ENCODE data around the gene RNF169. TPM values are rescaled to one million over a fixed set of nuclear protein-coding genes. Genes with fewer than 3 reads are reported as not detected.

RNF169 gene
- total and polyA plus RNA-seq, 2 experiments from 2014 or later, result 0.78 to 16.5 TPM

DNA sequence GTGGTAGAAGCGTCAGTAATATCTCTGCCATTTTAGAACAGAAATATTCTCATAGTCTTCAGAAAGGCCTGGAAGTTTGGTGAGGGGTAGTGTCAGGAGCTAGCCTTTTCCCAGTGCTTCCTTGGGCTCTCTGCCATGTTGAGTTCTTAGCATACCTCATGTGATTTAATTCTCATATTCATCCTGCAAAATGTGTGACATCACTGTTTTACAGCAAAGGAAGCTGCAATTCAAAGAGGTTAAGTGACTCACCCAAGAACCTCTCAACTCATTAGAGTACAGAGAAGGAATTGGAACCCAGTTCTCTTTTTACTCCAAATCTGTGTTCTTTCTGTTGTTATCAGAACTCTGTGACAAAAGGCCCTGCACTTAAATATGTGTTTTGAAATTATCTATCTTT, 72.1 kb downstream of the RNF169 start (continued):
- TF ChIP-seq, protein P1, sequence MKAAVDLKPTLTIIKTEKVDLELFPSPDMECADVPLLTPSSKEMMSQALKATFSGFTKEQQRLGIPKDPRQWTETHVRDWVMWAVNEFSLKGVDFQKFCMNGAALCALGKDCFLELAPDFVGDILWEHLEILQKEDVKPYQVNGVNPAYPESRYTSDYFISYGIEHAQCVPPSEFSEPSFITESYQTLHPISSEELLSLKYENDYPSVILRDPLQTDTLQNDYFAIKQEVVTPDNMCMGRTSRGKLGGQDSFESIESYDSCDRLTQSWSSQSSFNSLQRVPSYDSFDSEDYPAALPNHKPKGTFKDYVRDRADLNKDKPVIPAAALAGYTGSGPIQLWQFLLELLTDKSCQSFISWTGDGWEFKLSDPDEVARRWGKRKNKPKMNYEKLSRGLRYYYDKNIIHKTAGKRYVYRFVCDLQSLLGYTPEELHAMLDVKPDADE (IDR thresholded peaks at IDR 0.05), result no peak
- TF ChIP-seq EZH2phosphoT487 (IDR thresholded peaks at IDR 0.05; ENCODE audit: unreplicated experiment) (no peak), JUNB (IDR thresholded peaks at IDR 0.05; ENCODE audit: unreplicated experiment) (no peak), EZH2 (IDR thresholded peaks at IDR 0.05; ENCODE audit: low read depth, unreplicated experiment) (no peak)

DNA sequence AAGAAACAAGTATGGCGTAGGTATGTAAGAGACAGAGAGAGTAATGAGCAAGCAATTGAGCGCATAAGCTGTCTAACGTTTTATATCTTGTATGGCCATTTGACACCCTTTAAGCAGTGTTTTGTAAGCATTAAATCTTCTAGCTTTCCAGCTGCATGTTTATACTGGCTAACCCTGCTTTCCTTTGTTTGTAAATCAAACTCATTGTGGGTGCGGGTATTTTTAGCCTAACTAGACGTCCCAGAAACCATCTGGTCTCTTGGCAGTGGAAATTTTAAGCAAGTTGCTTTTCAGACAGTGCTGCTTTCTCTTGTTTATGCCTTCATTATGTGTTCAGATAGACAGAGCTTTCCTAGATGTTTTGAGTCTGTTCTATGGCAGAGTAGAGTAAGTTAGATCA, 73.5 kb downstream of the RNF169 start:
- Histone ChIP-seq H3K27ac (ENCODE audit: low read depth) (0 out of 2 replicates have a peak overlapping the region, but pooled peaks have one; percentile 39), H2AFZ (no peak overlapping the region), H3K79me2 (replicated peaks; ENCODE audit: insufficient read depth) (no peaks in the 10 kb centered on the region), H3F3A (replicated peaks; ENCODE audit: low read depth) (no peaks in the 10 kb centered on the region), H3K4me2 (no peak overlapping the region), H3K4me1 (ENCODE audit: insufficient read depth) (no peaks in the 10 kb centered on the region), H3K4me3 (no peak overlapping the region), H3K9me2 (ENCODE audit: insufficient read depth) (no peaks in the 10 kb centered on the region), H3K27me3 (ENCODE audit: insufficient read depth) (no peaks in the 10 kb centered on the region), H4K20me1 (replicated peaks; ENCODE audit: insufficient read depth) (peaks cover 3% of the 10 kb centered on the region; the same call in 1 of the 2 replicates), H3K36me3 (ENCODE audit: insufficient read depth) (peaks cover 31% of the 10 kb centered on the region)
- Mint-ChIP-seq H3K27me3 (ENCODE audit: insufficient read depth, low read depth, poor library complexity) (no peaks in the 10 kb centered on the region), H3K27ac (no peak overlapping the region), H3K4me1 (no peaks in the 10 kb centered on the region), H3K9me3 (peaks cover 32% of the 10 kb centered on the region), H3K4me3 (no peak overlapping the region), H3K36me3 (ENCODE audit: low read depth) (peaks cover 40% of the 10 kb centered on the region)
- DNase-seq (ENCODE audit: low spot score) (no peak), ATAC-seq (no peak)
- TF ChIP-seq, protein P1 (IDR thresholded peaks at IDR 0.05), result no peak
- TF ChIP-seq, protein P2, sequence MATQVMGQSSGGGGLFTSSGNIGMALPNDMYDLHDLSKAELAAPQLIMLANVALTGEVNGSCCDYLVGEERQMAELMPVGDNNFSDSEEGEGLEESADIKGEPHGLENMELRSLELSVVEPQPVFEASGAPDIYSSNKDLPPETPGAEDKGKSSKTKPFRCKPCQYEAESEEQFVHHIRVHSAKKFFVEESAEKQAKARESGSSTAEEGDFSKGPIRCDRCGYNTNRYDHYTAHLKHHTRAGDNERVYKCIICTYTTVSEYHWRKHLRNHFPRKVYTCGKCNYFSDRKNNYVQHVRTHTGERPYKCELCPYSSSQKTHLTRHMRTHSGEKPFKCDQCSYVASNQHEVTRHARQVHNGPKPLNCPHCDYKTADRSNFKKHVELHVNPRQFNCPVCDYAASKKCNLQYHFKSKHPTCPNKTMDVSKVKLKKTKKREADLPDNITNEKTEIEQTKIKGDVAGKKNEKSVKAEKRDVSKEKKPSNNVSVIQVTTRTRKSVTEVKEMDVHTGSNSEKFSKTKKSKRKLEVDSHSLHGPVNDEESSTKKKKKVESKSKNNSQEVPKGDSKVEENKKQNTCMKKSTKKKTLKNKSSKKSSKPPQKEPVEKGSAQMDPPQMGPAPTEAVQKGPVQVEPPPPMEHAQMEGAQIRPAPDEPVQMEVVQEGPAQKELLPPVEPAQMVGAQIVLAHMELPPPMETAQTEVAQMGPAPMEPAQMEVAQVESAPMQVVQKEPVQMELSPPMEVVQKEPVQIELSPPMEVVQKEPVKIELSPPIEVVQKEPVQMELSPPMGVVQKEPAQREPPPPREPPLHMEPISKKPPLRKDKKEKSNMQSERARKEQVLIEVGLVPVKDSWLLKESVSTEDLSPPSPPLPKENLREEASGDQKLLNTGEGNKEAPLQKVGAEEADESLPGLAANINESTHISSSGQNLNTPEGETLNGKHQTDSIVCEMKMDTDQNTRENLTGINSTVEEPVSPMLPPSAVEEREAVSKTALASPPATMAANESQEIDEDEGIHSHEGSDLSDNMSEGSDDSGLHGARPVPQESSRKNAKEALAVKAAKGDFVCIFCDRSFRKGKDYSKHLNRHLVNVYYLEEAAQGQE (IDR thresholded peaks at IDR 0.05; ENCODE audit: unreplicated experiment), result no peak
- TF ChIP-seq EZH2phosphoT487 (IDR thresholded peaks at IDR 0.05; ENCODE audit: unreplicated experiment) (no peak), NANOG (IDR thresholded peaks at IDR 0.05; ENCODE audit: borderline replicate concordance) (no peak), JUNB (IDR thresholded peaks at IDR 0.05; ENCODE audit: unreplicated experiment) (no peak), POLR2AphosphoS5 (IDR thresholded peaks at IDR 0.05; ENCODE audit: low read depth) (no peak), CREB1 (CRISPR knock-in tag; IDR thresholded peaks at IDR 0.05; ENCODE audit: low read depth) (no peak), ZNF114 (CRISPR knock-in tag; IDR thresholded peaks at IDR 0.05) (no peak), ZNF331 (CRISPR knock-in tag; IDR thresholded peaks at IDR 0.05; ENCODE audit: low read depth) (no peak)
- TF ChIP-seq, protein P3, sequence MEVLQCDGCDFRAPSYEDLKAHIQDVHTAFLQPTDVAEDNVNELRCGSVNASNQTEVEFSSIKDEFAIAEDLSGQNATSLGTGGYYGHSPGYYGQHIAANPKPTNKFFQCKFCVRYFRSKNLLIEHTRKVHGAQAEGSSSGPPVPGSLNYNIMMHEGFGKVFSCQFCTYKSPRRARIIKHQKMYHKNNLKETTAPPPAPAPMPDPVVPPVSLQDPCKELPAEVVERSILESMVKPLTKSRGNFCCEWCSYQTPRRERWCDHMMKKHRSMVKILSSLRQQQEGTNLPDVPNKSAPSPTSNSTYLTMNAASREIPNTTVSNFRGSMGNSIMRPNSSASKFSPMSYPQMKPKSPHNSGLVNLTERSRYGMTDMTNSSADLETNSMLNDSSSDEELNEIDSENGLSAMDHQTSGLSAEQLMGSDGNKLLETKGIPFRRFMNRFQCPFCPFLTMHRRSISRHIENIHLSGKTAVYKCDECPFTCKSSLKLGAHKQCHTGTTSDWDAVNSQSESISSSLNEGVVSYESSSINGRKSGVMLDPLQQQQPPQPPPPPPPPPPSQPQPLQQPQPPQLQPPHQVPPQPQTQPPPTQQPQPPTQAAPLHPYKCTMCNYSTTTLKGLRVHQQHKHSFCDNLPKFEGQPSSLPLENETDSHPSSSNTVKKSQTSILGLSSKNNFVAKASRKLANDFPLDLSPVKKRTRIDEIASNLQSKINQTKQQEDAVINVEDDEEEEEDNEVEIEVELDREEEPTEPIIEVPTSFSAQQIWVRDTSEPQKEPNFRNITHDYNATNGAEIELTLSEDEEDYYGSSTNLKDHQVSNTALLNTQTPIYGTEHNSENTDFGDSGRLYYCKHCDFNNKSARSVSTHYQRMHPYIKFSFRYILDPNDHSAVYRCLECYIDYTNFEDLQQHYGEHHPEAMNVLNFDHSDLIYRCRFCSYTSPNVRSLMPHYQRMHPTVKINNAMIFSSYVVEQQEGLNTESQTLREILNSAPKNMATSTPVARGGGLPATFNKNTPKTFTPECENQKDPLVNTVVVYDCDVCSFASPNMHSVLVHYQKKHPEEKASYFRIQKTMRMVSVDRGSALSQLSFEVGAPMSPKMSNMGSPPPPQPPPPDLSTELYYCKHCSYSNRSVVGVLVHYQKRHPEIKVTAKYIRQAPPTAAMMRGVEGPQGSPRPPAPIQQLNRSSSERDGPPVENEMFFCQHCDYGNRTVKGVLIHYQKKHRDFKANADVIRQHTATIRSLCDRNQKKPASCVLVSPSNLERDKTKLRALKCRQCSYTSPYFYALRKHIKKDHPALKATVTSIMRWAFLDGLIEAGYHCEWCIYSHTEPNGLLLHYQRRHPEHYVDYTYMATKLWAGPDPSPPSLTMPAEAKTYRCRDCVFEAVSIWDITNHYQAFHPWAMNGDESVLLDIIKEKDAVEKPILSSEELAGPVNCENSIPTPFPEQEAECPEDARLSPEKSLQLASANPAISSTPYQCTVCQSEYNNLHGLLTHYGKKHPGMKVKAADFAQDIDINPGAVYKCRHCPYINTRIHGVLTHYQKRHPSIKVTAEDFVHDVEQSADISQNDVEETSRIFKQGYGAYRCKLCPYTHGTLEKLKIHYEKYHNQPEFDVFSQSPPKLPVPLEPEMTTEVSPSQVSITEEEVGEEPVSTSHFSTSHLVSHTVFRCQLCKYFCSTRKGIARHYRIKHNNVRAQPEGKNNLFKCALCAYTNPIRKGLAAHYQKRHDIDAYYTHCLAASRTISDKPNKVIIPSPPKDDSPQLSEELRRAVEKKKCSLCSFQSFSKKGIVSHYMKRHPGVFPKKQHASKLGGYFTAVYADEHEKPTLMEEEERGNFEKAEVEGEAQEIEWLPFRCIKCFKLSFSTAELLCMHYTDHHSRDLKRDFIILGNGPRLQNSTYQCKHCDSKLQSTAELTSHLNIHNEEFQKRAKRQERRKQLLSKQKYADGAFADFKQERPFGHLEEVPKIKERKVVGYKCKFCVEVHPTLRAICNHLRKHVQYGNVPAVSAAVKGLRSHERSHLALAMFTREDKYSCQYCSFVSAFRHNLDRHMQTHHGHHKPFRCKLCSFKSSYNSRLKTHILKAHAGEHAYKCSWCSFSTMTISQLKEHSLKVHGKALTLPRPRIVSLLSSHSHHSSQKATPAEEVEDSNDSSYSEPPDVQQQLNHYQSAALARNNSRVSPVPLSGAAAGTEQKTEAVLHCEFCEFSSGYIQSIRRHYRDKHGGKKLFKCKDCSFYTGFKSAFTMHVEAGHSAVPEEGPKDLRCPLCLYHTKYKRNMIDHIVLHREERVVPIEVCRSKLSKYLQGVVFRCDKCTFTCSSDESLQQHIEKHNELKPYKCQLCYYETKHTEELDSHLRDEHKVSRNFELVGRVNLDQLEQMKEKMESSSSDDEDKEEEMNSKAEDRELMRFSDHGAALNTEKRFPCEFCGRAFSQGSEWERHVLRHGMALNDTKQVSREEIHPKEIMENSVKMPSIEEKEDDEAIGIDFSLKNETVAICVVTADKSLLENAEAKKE (CRISPR knock-in tag; IDR thresholded peaks at IDR 0.05), result no peak

Measured in GM23338 (cell line).